ENCODE results near the gene GPR68. TPM values are rescaled to one million over a fixed set of nuclear protein-coding genes. Genes with fewer than 3 reads are reported as not detected.
"Not testable (repeated sequence)": the region's sequence is repeated elsewhere in the genome, so short reads cannot be mapped to it uniquely, and the experiment has no call there.

The GPR68 gene
- total RNA-seq, 1 donor from 2014 or later, result 6.0 TPM

DNA sequence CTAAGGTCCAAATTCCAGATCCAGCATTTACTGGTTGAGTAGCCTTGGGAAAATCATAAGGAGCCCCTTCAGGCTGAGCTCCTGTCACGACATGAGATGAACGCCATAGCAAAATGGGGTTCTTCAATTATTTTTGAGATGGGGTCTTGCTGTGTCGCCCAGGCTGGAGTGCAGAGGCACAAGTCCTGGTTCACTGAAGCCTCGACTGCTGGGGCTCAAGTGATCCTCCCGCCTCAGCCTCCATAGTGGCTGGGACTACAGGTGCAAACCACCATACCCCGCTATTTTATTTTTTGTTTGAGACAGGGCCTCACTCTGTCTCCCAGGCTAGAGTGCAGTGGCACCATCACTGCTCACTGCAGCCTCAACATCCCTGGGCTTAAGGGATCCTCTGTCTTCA is 25.7 kb upstream of the GPR68 start:
- H3K4me1 Mint-ChIP-seq (ENCODE audit: low read depth), result peaks cover 9% of the 10 kb centered on the region
- H3K27me3 Mint-ChIP-seq (ENCODE audit: low read depth), result no peaks in the 10 kb centered on the region
- H3K9me3 Mint-ChIP-seq, result no peaks in the 10 kb centered on the region
- H3K4me3 Mint-ChIP-seq (ENCODE audit: low read depth), result no peak overlapping the region
- intact Hi-C loops (cut with micrococcal nuclease), result no loop called here
- no peak overlapping the region for H3K27ac Mint-ChIP-seq
- H3K36me3 Mint-ChIP-seq (ENCODE audit: low read depth), result peaks cover 56% of the 10 kb centered on the region
- no peak for DNase-seq (ENCODE audit: low spot score)

DNA sequence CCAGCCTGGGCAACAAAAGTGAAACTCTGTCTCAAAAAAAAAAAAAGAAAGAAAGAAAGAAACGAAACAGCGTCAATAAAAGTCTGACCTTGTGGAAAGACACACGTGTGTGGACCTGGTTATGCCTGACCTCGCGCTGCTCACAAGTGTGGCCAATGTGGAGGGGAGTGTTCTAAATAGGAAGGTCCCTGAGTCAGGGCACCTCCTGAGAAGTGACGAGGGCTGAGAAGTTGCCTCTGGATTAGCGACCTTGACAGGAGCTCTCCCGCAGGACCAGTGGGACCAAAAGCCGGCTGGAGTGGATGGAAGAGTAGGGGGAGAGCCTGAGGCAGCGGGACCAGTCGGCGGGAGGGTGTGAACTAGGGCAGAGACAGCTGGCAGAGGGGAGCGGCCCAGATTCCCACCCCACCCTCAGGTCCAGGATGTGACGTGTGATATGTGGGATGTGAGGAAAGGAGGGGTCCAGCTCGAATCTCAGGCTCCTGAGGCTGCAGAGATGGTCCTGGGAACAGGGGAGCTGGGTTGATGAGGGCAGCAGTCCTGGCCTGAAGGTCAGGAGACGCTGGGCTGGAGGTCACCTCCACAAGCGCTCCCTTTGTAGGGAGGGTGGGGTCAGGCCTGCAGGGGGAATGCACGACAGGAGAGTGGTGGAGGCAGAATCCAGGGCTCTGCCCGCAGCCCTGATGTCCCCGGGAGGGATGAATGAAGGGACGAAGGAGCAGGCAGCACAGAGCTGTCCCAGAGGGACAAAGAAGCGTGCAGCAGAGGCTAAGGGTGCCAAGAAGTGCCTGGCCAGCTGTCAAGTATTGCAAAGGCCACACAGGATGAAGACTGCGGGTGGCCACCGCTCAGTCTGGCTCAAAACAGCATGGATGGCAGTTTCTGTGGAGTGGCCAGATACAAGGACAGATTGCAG is 24.8 kb upstream of the GPR68 start:
- intact Hi-C loops (cut with micrococcal nuclease), result no loop called here

DNA sequence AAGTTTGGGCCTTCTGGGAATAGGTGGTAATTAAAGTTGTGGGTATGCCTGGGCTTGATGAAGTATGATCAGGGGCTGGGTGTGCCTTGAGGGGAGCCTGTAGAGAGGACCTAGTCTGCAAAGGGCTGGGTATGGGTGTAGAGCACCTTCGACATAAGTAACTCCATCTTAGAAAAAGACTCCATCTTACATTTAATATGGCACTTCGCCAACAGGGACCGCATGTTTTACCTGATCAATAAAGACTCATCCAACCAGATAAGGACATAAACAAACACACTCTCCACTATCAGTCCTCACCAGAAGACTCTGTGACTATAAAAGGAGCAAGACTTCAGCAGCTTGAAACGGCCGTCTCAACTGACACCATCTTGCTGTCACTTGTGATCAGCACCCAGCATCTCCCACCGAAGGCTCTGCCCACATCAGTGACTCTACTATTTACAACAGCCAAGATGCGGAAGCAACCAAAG is 23.5 kb upstream of the GPR68 start:
- Mint-ChIP-seq H3K9me3 (no peaks in the 10 kb centered on the region), H3K27ac (peak overlapping the region; percentile 9), H3K36me3 (ENCODE audit: low read depth) (peaks cover 39% of the 10 kb centered on the region), H3K4me1 (ENCODE audit: low read depth) (peaks cover 24% of the 10 kb centered on the region), H3K27me3 (ENCODE audit: low read depth) (no peaks in the 10 kb centered on the region), H3K4me3 (ENCODE audit: low read depth) (no peak overlapping the region)
- intact Hi-C loops (cut with micrococcal nuclease), result no loop called here
- no peak for DNase-seq (ENCODE audit: low spot score)

More for the DNA sequence above, 24.8 kb upstream of the GPR68 start:
- H3K27ac Mint-ChIP-seq, result no peak overlapping the region
- no peak for DNase-seq (ENCODE audit: low spot score)
- H3K27me3 Mint-ChIP-seq (ENCODE audit: low read depth), result no peaks in the 10 kb centered on the region
- no peaks in the 10 kb centered on the region for H3K9me3 Mint-ChIP-seq
- peaks cover 49% of the 10 kb centered on the region for H3K36me3 Mint-ChIP-seq (ENCODE audit: low read depth)
- no peak overlapping the region for H3K4me3 Mint-ChIP-seq (ENCODE audit: low read depth)
- H3K4me1 Mint-ChIP-seq (ENCODE audit: low read depth), result peaks cover 14% of the 10 kb centered on the region

DNA sequence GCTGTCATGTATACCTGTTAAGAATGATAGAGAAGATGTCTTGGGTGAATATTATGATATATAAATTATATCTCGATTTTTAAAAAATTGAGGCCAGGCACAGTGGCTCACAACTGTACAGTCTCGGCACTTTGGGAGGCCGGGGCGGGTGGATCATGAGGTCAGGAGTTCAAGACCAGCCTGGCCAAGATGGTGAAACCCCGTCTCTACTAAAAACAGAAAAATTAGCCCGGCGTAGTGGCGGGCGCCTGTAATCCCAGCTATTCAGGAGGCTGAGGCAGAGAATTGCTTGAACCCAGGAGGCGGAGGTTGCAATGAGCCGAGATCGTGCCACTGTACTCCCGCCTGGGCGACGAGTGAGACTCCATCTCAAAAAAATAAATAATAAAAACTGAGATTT is 21.8 kb upstream of the GPR68 start:
- H3K27ac Mint-ChIP-seq; intact Hi-C loops (cut with micrococcal nuclease); DNase-seq (ENCODE audit: low spot score); H3K9me3 Mint-ChIP-seq; H3K4me3 Mint-ChIP-seq (ENCODE audit: low read depth); H3K27me3 Mint-ChIP-seq (ENCODE audit: low read depth): not testable (repeated sequence)
- peaks cover 24% of the 10 kb centered on the region for H3K4me1 Mint-ChIP-seq (ENCODE audit: low read depth)
- peaks cover 30% of the 10 kb centered on the region for H3K36me3 Mint-ChIP-seq (ENCODE audit: low read depth)

GRCh38 chr14:91265404-91265803 is 20.9 kb upstream of the GPR68 start:
- Mint-ChIP-seq H3K27me3 (ENCODE audit: low read depth) (no peaks in the 10 kb centered on the region), H3K36me3 (ENCODE audit: low read depth) (peaks cover 28% of the 10 kb centered on the region), H3K27ac (peak overlapping the region; percentile 3), H3K9me3 (peaks cover 4% of the 10 kb centered on the region), H3K4me3 (ENCODE audit: low read depth) (no peak overlapping the region), H3K4me1 (ENCODE audit: low read depth) (peaks cover 31% of the 10 kb centered on the region)
- DNase-seq (ENCODE audit: low spot score), result no peak
- intact Hi-C loops (cut with micrococcal nuclease), result no loop called here

GRCh38 chr14:91264151-91265150 is 19.9 kb upstream of the GPR68 start:
- intact Hi-C loops (cut with micrococcal nuclease), result loop anchor here (5.0 kb wide), 1 partner anchor 37 kb away; no protein-coding TSS in a partner anchor
- Mint-ChIP-seq H3K9me3 (peaks cover 4% of the 10 kb centered on the region), H3K36me3 (ENCODE audit: low read depth) (peaks cover 23% of the 10 kb centered on the region), H3K27ac (no peak overlapping the region), H3K4me3 (ENCODE audit: low read depth) (peak overlapping the region; percentile 47), H3K27me3 (ENCODE audit: low read depth) (no peaks in the 10 kb centered on the region), H3K4me1 (ENCODE audit: low read depth) (peaks cover 36% of the 10 kb centered on the region)
- no peak for DNase-seq (ENCODE audit: low spot score)

- Mint-ChIP-seq H3K36me3 (ENCODE audit: low read depth) (peaks cover 15% of the 10 kb centered on the region), H3K27ac (no peak overlapping the region), H3K27me3 (ENCODE audit: low read depth) (no peaks in the 10 kb centered on the region), H3K4me1 (ENCODE audit: low read depth) (peaks cover 36% of the 10 kb centered on the region), H3K9me3 (peaks cover 4% of the 10 kb centered on the region), H3K4me3 (ENCODE audit: low read depth) (peak overlapping the region; percentile 41)
- DNase-seq (ENCODE audit: low spot score), result no peak
- intact Hi-C loops (cut with micrococcal nuclease), result loop anchor here (5.0 kb wide), 1 partner anchor 36 kb away; no protein-coding TSS in a partner anchor
Measured at GRCh38 chr14:91263329-91263728, 18.8 kb upstream of the GPR68 start.

DNA sequence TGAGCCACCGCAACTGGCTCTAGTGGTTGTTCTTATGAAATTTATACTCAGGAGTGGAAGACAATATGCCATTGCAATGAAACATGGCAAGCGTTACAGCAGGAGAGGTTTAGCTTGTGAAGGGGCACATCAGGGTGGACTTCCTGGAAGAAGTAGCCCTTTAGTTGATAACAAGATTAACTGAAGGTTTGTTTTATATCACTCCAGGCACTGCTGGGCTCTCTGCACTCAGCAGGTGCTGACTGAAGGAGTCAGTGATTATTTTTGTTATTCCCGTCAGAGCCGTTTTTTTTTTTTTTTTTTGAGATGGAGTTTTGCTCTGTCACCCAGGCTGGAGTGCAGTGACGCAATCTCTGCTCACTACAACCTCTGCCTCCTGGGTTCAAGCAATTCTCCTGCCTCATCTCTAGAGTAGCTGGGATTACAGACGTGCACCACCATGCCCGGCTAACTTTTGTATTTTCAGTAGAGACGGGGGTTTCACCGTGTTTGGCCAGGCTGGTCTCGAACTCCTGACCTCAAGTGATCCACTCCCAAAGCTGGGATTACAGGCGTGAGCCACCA is 17.6 kb upstream of the GPR68 start:
- H3K4me1 Mint-ChIP-seq (ENCODE audit: low read depth), result peaks cover 47% of the 10 kb centered on the region
- peaks cover 4% of the 10 kb centered on the region for H3K9me3 Mint-ChIP-seq

GRCh38 chr14:91261115-91261514 is 16.6 kb upstream of the GPR68 start:
- no peaks in the 10 kb centered on the region for H3K27me3 Mint-ChIP-seq (ENCODE audit: low read depth)
- peak; percentile 41 for DNase-seq (ENCODE audit: low spot score)
- H3K4me3 Mint-ChIP-seq (ENCODE audit: low read depth), result no peak overlapping the region
- peak overlapping the region; percentile 64 for H3K27ac Mint-ChIP-seq
- peaks cover 53% of the 10 kb centered on the region for H3K4me1 Mint-ChIP-seq (ENCODE audit: low read depth)
- intact Hi-C loops (cut with micrococcal nuclease), result loop anchor here (2.0 to 5.0 kb wide), 2 partner anchors 14 to 34 kb away; no protein-coding TSS in a partner anchor
- H3K9me3 Mint-ChIP-seq, result peaks cover 4% of the 10 kb centered on the region
- peaks cover 8% of the 10 kb centered on the region for H3K36me3 Mint-ChIP-seq (ENCODE audit: low read depth)

More for the DNA sequence above, 17.6 kb upstream of the GPR68 start:
- Mint-ChIP-seq H3K36me3 (ENCODE audit: low read depth) (peaks cover 8% of the 10 kb centered on the region), H3K27ac (no peak overlapping the region), H3K27me3 (ENCODE audit: low read depth) (no peaks in the 10 kb centered on the region), H3K4me3 (ENCODE audit: low read depth) (no peak overlapping the region)
- intact Hi-C loops (cut with micrococcal nuclease), result loop anchor here (2.0 to 5.0 kb wide), 2 partner anchors 15 to 35 kb away; no protein-coding TSS in a partner anchor
- DNase-seq (ENCODE audit: low spot score), result no peak

DNA sequence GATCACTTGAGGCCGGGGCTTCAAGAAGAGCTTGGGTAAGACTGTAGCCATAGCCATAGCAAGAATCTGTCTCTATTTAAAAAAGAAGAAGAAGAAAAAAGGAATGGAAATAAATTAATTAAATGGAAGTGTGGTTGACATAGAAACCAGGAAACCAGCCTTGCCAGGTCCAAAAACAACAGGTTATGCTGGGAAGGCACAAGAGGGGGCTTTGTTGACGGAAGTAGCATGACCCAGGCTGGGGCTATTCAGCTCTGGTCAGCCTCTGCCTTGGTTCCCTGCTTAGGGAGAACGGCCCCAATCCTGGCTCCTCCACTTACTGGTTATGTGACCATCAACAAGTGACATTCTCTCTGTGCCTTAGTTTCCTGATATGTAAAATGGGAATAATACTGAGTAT is 14.4 kb upstream of the GPR68 start:
- H3K9me3 Mint-ChIP-seq, result peaks cover 4% of the 10 kb centered on the region
- H3K27me3 Mint-ChIP-seq (ENCODE audit: low read depth), result no peaks in the 10 kb centered on the region
- H3K4me3 Mint-ChIP-seq (ENCODE audit: low read depth), result no peak overlapping the region
- H3K4me1 Mint-ChIP-seq (ENCODE audit: low read depth), result peaks cover 57% of the 10 kb centered on the region
- intact Hi-C loops (cut with micrococcal nuclease), result no loop called here
- peaks cover 4% of the 10 kb centered on the region for H3K36me3 Mint-ChIP-seq (ENCODE audit: low read depth)
- H3K27ac Mint-ChIP-seq, result no peak overlapping the region
- no peak for DNase-seq (ENCODE audit: low spot score)

DNA sequence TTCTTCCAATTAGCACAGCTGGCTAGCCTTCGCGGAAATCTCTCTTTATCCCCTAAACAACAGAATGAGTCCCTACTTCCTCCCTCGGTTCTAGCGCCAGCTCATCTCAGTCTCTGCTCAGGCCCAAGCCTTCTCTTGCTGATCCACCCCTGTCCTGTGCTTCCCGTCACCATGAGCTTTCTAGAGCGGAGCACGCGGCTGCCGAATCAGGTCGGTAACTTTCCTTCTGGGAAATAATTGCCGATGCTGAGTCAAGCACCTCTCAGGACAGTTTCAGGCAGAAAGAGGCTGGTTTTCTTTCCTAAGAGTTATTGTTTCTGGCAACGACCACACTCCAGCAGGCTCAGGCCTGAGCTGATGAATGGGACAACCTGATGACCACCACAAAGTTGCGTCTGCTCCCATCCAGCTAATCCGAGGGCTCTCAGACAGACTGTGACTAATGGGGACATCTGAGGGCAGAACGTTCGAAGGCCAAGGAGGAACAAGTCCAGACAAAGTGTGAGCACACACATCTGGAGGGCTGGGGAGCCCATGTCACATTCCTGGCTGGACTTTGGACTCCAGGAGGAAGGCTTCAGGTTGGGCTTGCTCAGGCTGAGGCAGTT is 13.6 kb upstream of the GPR68 start:
- H3K27ac Mint-ChIP-seq, result peak overlapping the region; percentile 54
- no peaks in the 10 kb centered on the region for H3K27me3 Mint-ChIP-seq (ENCODE audit: low read depth)
- H3K4me1 Mint-ChIP-seq (ENCODE audit: low read depth), result peaks cover 50% of the 10 kb centered on the region
- peaks cover 4% of the 10 kb centered on the region for H3K9me3 Mint-ChIP-seq
- DNase-seq (ENCODE audit: low spot score), result no peak
- H3K4me3 Mint-ChIP-seq (ENCODE audit: low read depth), result no peak overlapping the region
- H3K36me3 Mint-ChIP-seq (ENCODE audit: low read depth), result peaks cover 4% of the 10 kb centered on the region
- intact Hi-C loops (cut with micrococcal nuclease), result no loop called here
